Stimulated activated CD4-positive, alpha-beta T cell treated with anti-CD3 and anti-CD28 coated beads, Interleukin-4, amount 100 ng/mL, for 24 hours (primary cell): ENCODE data around the gene C4orf46.
"Not testable (repeated sequence)": the region's sequence is repeated elsewhere in the genome, so short reads cannot be mapped to it uniquely, and the experiment has no call there.

Experiments used
- DNase-seq: peaks from one replicate; pipeline ENCODE4 v3.0.0-alpha.2; 2020

The C4orf46 gene

GRCh38 chr4:158671665-158671914, at the start of gene C4orf46:
Gene C4orf46 (minus strand): TSS chr4:158671887. CDS start chr4:158671801, 86 bp downstream.
- DNase-seq, result no peak

GRCh38 chr4:158715802-158716201, 44.1 kb upstream of the C4orf46 start:
- DNase-seq, result no peak

- no peak for DNase-seq
Measured at GRCh38 chr4:158714937-158715336, 43.2 kb upstream of the C4orf46 start.

GRCh38 chr4:158712622-158713021, 40.9 kb upstream of the C4orf46 start:
- DNase-seq, result not testable (repeated sequence)

- DNase-seq, result no peak
Measured at GRCh38 chr4:158710814-158711213, 39.1 kb upstream of the C4orf46 start.

- DNase-seq, result no peak
Measured at GRCh38 chr4:158704274-158704673, 32.6 kb upstream of the C4orf46 start.

GRCh38 chr4:158688813-158689212, 17.1 kb upstream of the C4orf46 start:
- DNase-seq, result no peak

- DNase-seq, result no peak
Measured at GRCh38 chr4:158682066-158682465, 10.4 kb upstream of the C4orf46 start.

GRCh38 chr4:158681629-158682028, 9.9 kb upstream of the C4orf46 start:
- no peak for DNase-seq

GRCh38 chr4:158678767-158679166, 7.1 kb upstream of the C4orf46 start:
- no peak for DNase-seq

GRCh38 chr4:158676076-158676475, 4.4 kb upstream of the C4orf46 start:
- DNase-seq, result no peak

- no peak for DNase-seq
Measured at GRCh38 chr4:158673633-158674032, 1.9 kb upstream of the C4orf46 start.

GRCh38 chr4:158671915-158672806, 474 bp upstream of the C4orf46 start, which contains the start of gene ETFDH:
Gene ETFDH (plus strand): TSS chr4:158672296. CDS start chr4:158672457, 161 bp downstream.
- DNase-seq, result peak; percentile 99

GRCh38 chr4:158670975-158671664, 567 bp downstream of the C4orf46 start:
- DNase-seq, result peak; percentile 66

GRCh38 chr4:158669310-158669709, 2.4 kb downstream of the C4orf46 start:
- DNase-seq, result no peak

- DNase-seq, result peak; percentile 21
Measured at GRCh38 chr4:158667651-158668198, 4.0 kb downstream of the C4orf46 start.

- DNase-seq, result no peak
Measured at GRCh38 chr4:158666892-158667291, 4.8 kb downstream of the C4orf46 start.

GRCh38 chr4:158664806-158665205, 6.9 kb downstream of the C4orf46 start:
- no peak for DNase-seq

- not testable (repeated sequence) for DNase-seq
Measured at GRCh38 chr4:158663707-158664625, 7.7 kb downstream of the C4orf46 start.

GRCh38 chr4:158663255-158663654, 8.4 kb downstream of the C4orf46 start:
- DNase-seq, result not testable (repeated sequence)

- DNase-seq, result no peak
Measured at GRCh38 chr4:158657291-158657690, 14.4 kb downstream of the C4orf46 start.

- DNase-seq, result no peak
Measured at GRCh38 chr4:158656439-158656838, 15.2 kb downstream of the C4orf46 start.

- DNase-seq, result no peak
Measured at GRCh38 chr4:158652920-158653319, 18.8 kb downstream of the C4orf46 start.
